Gastroesophageal sphincter (tissue), 3 donors: ENCODE results near the gene FCN2.

Experiments used
- POLR2A ChIP-seq, 2 donors: fragments of 450-650 bp; IDR thresholded peaks; one replicate each; pipeline ENCODE4 v1.6.1; 2017; ENCODE audit warnings: antibody characterized with exemption in 2 of 2, mild to moderate bottlenecking in 2 of 2, moderate library complexity in 1 of 2
- TF ChIP-seq, protein P1 (sequence below), 4 experiments: fragments of 200-600 bp in 2 of 4; fragments of 450-650 bp in 2 of 4; sonication (generic) in 1 of 4; IDR thresholded peaks; one replicate each; pipeline ENCODE4 v1.5.1; 2017 to 2019; ENCODE audit warnings: antibody characterized with exemption in 4 of 4, mild to moderate bottlenecking in 2 of 4, moderate library complexity in 2 of 4

DNA sequence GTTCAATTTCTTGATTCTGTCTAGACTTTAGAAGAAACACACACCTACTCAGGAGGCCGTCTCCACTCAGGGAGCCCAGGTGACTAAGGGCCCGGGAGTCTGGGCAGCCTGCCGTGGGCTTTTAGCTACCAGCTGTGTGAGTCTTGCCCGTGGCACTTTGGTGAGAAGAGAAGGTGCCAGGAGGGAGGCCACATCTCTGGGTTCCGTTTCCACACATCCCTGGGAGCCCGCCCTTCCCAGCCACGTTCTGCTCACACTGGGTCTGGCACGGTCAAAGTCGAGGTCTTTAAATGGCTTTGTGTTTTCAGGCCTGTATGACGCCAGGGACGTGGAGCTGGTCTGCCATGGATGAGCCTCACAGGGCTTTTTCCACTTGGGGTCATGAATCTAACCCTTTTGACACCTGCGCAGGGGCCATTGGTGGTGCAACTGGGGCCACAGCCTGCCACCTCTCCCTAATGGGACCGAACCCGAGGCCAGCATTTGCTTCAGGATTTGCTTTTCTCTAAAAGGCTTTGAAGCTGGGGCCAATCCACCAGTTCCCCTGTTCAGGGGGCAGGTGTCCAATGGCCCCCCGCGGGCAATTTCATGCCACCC, 17.2 kb upstream of the FCN2 start:
- no peak for TF ChIP-seq POLR2A (IDR thresholded peaks at IDR 0.05)
- TF ChIP-seq, protein P1, sequence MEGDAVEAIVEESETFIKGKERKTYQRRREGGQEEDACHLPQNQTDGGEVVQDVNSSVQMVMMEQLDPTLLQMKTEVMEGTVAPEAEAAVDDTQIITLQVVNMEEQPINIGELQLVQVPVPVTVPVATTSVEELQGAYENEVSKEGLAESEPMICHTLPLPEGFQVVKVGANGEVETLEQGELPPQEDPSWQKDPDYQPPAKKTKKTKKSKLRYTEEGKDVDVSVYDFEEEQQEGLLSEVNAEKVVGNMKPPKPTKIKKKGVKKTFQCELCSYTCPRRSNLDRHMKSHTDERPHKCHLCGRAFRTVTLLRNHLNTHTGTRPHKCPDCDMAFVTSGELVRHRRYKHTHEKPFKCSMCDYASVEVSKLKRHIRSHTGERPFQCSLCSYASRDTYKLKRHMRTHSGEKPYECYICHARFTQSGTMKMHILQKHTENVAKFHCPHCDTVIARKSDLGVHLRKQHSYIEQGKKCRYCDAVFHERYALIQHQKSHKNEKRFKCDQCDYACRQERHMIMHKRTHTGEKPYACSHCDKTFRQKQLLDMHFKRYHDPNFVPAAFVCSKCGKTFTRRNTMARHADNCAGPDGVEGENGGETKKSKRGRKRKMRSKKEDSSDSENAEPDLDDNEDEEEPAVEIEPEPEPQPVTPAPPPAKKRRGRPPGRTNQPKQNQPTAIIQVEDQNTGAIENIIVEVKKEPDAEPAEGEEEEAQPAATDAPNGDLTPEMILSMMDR (IDR thresholded peaks at IDR 0.05) = no peak
